Lung (tissue), 12 donors: Measurements from ENCODE around the gene PROX1. TPM values are rescaled to one million over a fixed set of nuclear protein-coding genes. Genes with fewer than 3 reads are reported as not detected.

Experiments
- ATAC-seq: fragments of 200-7000 bp; cut with Tn5 transposase; one replicate; pipeline ENCODE4 v1.9.1; 2020; ENCODE audit warnings: moderate number of reproducible peaks; ENCODE audit not compliant: insufficient read depth, low FRiP score
- DNase-seq, 3 donors: peaks; one replicate each; pipeline ENCODE4 v3.0.0-alpha.2; 2013 to 2017
- H3K27ac ChIP-seq, 2 donors: one replicate each; pipeline ENCODE4 v1.5.1; 2013; ENCODE audit warnings: mild to moderate bottlenecking in 2 of 2, moderate library complexity in 2 of 2, control low read depth in 1 of 2, inconsistent platforms in 1 of 2, low read depth in 1 of 2, low read length in 1 of 2
- H3K27me3 ChIP-seq, 3 donors: one replicate each; pipeline ENCODE4 v1.5.1; 2013; ENCODE audit warnings: low read length in 2 of 3; ENCODE audit not compliant: control insufficient read depth in 3 of 3, insufficient read depth in 3 of 3
- H3K36me3 ChIP-seq, 4 donors: one replicate each; pipeline ENCODE4 v1.5.1; 2013; ENCODE audit warnings: low read length in 4 of 4, mild to moderate bottlenecking in 1 of 4, moderate library complexity in 1 of 4; ENCODE audit not compliant: control insufficient read depth in 4 of 4, insufficient read depth in 4 of 4
- H3K4me1 ChIP-seq, 5 donors: one replicate each; pipeline ENCODE4 v1.5.1; 2013; ENCODE audit warnings: low read length in 5 of 5, mild to moderate bottlenecking in 2 of 5, moderate library complexity in 1 of 5; ENCODE audit not compliant: control insufficient read depth in 5 of 5, insufficient read depth in 5 of 5
- H3K4me3 ChIP-seq: one replicate; pipeline ENCODE4 v1.5.1; 2013; ENCODE audit warnings: mild to moderate bottlenecking, control low read depth, moderate library complexity
- H3K9ac ChIP-seq, 2 donors: one replicate each; pipeline ENCODE4 v1.5.1; 2013; ENCODE audit warnings: low read length in 2 of 2, control low read depth in 1 of 2; ENCODE audit not compliant: insufficient read depth in 1 of 2
- H3K9me3 ChIP-seq, 4 donors: one replicate each; pipeline ENCODE4 v1.5.1; 2013; ENCODE audit warnings: low read length in 3 of 4, mild to moderate bottlenecking in 1 of 4, moderate library complexity in 1 of 4; ENCODE audit not compliant: control insufficient read depth in 4 of 4, insufficient read depth in 3 of 4
- CTCF ChIP-seq: IDR thresholded peaks from 2 replicates; pipeline ENCODE4 v1.5.1; 2012; ENCODE audit warnings: mild to moderate bottlenecking; ENCODE audit errors: control extremely low read depth, extremely low read depth
- WGBS, 2 donors: extraction: QIAGEN DNeasy Blood & Tissue Kit; methylation state at CpG; one replicate each; pipeline ENCODE4 v1.1.7; 2013; 5-methylcytosine and 5-hydroxymethylcytosine counted together
- polyA plus RNA-seq, 2 donors: library from polyadenylated mRNA; stranded (reverse); fragments of 200-250 nt; gene quantifications; one replicate each; pipeline ENCODE4 v1.2.1, GENCODE V29; 2013
- total RNA-seq, 2 donors: library from RNA; depleted of rRNA in 1 of 2; stranded (reverse); fragments of >200 nt in 1 of 2; gene quantifications; one replicate each; pipeline ENCODE4 v1.2.1, GENCODE V29; 2014 to 2021
- donor health status: control.
- donor health status: control.
- donor health status: Bipolar disorder and iron deficiency.
- donor health status: healthy.
- donor health status: DM: yes; HTN: yes; CAD: no.

Gene PROX1
- total and polyA plus RNA-seq, 4 donors, result 0.33 to 10.1 (median 4.0) TPM

GRCh38 chr1:214028649-214029406 is 41.1 kb downstream of the PROX1 start:
- Histone ChIP-seq H3K9ac (no peak overlapping the region), H3K27me3 (no peaks in the 10 kb centered on the region), H3K27ac (peak overlapping the region in 1 of 2 donors; percentile 95), H3K4me3 (no peak overlapping the region), H3K9me3 (no peaks in the 10 kb centered on the region), H3K4me1 (peaks cover 0 to 17% (median 0%) of the 10 kb centered on the region in 5 donors), H3K36me3 (no peaks in the 10 kb centered on the region)
- WGBS, 2 donors, result 71 to 75% methylated on average over 9 of the region's 9 CpGs
- no peak for TF ChIP-seq CTCF
- ATAC-seq (no peak), DNase-seq (no peak)

GRCh38 chr1:214029796-214030195 is 42.0 kb downstream of the PROX1 start:
- TF ChIP-seq CTCF, result no peak
- ATAC-seq (no peak), DNase-seq (peak in 1 of 3 donors; percentile 18)
- WGBS, 2 donors, result 55 to 79% methylated on average over 6 of the region's 6 CpGs
- Histone ChIP-seq H3K36me3 (no peaks in the 10 kb centered on the region), H3K4me1 (peaks cover 0 to 12% (median 0%) of the 10 kb centered on the region in 5 donors), H3K9me3 (no peaks in the 10 kb centered on the region), H3K4me3 (no peak overlapping the region), H3K27me3 (no peaks in the 10 kb centered on the region), H3K27ac (peak overlapping the region in 1 of 2 donors; percentile 95), H3K9ac (no peak overlapping the region)

- Histone ChIP-seq H3K4me3 (no peak overlapping the region), H3K9ac (no peak overlapping the region), H3K4me1 (peaks cover 0 to 12% (median 0%) of the 10 kb centered on the region in 5 donors), H3K9me3 (no peaks in the 10 kb centered on the region), H3K36me3 (no peaks in the 10 kb centered on the region), H3K27me3 (no peaks in the 10 kb centered on the region), H3K27ac (peak overlapping the region in 1 of 2 donors; percentile 83)
- DNase-seq (no peak), ATAC-seq (no peak)
- TF ChIP-seq CTCF, result no peak
- 61 to 62% methylated on average over 5 of the region's 5 CpGs for WGBS, 2 donors
These were observed 43.5 kb downstream of the PROX1 start for GRCh38 chr1:214031267-214031650.
